OCI-LY3 (cell line): ENCODE results near the gene ZNF593OS.

Experiments used
- H2AFZ ChIP-seq: fragments of 200-600, 300-600 bp; shearing (Covaris generic); 2 replicates; pipeline ENCODE4 v1.6.0; 2014; ENCODE audit warnings: antibody characterized with exemption, low read depth, low read length
- H3K27ac ChIP-seq: fragments of 200-600, 300-600 bp; sonication (generic); 2 replicates; pipeline ENCODE4 v1.5.1; 2014; ENCODE audit warnings: mild to moderate bottlenecking, low read length, moderate library complexity, mixed read lengths
- H3K27me3 ChIP-seq: fragments of 200-600, 300-600 bp; sonication (generic); 2 replicates; pipeline ENCODE4 v1.6.1; 2014; ENCODE audit warnings: low read depth, low read length, mixed read lengths
- H3K36me3 ChIP-seq: fragments of 200-600, 300-600 bp; sonication (generic); replicated peaks from 2 replicates; pipeline ENCODE3; 2014; ENCODE audit warnings: low read depth, low read length, mixed read lengths
- H3K4me1 ChIP-seq: fragments of 300-600, 200-600 bp; sonication (generic); 2 replicates; pipeline ENCODE4 v1.6.1; 2014; ENCODE audit warnings: low read length, mixed read lengths
- H3K4me2 ChIP-seq: fragments of 200-600, 300-600 bp; sonication (generic); 2 replicates; pipeline ENCODE4 v1.6.1; 2014; ENCODE audit warnings: low read length, mixed read lengths
- H3K4me3 ChIP-seq: fragments of 300-600, 200-600 bp; sonication (generic); 2 replicates; pipeline ENCODE4 v1.5.1; 2014; ENCODE audit warnings: antibody characterized with exemption, mild to moderate bottlenecking, low read length, moderate library complexity
- H3K79me2 ChIP-seq: fragments of 300-600, 200-600 bp; shearing (Covaris generic); 2 replicates; pipeline ENCODE4 v1.6.1; 2014; ENCODE audit warnings: mild to moderate bottlenecking, low read length, mixed read lengths
- H3K9ac ChIP-seq: fragments of 300-600, 200-600 bp; shearing (Covaris generic); 2 replicates; pipeline ENCODE4 v1.6.0; 2014; ENCODE audit warnings: mild to moderate bottlenecking, low read length, moderate library complexity
- H3K9me3 ChIP-seq: fragments of 200-600, 300-600 bp; shearing (Covaris generic); 2 replicates; pipeline ENCODE4 v1.6.1; 2014; ENCODE audit warnings: low read length, mixed read lengths; ENCODE audit not compliant: insufficient read depth
- H4K20me1 ChIP-seq: fragments of 200-600, 300-600 bp; sonication (generic); 2 replicates; pipeline ENCODE4 v1.6.1; 2016; ENCODE audit warnings: low read length, mixed read lengths; ENCODE audit not compliant: insufficient read depth
- CTCF ChIP-seq: fragments of 200-600, 300-600 bp; sonication (generic); IDR thresholded peaks from 2 replicates; pipeline ENCODE4 v1.5.1; 2014; ENCODE audit warnings: antibody characterized with exemption, low read length, low read depth
- EZH2phosphoT487 ChIP-seq: fragments of 200-600 bp; shearing (Covaris generic); IDR thresholded peaks from 2 replicates; pipeline ENCODE4 v1.6.1; 2018; ENCODE audit warnings: antibody characterized with exemption, mixed run types, low read depth

Gene ZNF593OS

DNA sequence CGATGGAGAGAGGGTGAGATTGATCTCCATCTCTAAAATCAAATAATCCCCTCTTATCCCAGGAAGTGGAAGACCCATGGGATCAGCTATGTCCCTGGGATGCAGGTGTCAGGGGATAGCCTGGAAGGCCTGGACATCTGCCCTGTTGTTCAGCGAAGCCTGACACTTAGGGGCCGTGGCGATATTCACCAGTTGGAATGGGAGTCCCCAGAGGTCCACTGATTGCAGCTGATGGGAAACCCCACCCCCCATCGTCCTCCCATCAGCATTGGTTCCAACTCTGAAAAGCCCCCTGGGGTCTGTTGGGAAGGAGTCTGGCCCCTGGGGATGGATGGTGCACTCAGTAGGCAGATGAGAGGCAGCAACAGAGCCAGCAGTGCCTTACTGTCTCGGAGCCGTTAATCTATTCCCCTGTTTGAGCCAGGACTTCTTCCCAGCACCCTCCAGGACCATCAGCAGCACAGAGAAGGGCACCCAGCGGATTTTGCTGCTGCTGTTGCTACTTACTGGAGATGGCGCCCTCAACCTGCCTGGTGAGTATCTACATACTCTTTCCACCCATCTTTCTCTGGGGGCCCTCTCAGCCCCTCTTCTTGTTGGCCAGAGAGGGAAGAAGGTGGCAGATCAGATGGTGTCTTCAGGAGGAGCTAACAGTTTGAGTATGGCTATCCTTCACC lies 32.1 kb upstream of the ZNF593OS start:
- TF ChIP-seq CTCF (no peak), EZH2phosphoT487 (no peak)

DNA sequence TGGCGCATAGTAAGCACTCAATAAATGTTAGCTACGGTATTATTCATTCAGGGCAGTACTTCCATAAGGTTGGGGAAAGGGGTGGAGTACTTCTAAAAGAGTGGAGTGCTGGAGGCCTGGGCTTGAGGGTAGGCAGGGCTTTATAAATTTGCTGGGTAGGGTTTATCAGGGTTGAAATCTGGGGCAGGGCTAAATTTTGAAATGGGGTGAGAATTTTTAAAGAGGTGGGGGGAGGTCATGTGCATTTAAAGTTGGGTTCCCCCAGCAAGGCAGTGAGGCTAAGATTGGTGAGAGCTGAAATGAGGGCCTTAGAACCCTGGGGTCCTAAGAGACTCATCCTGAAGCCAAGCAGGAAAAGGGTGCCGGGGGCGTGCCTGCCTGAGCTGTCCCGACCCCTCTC lies 28.8 kb upstream of the ZNF593OS start:
- TF ChIP-seq CTCF = no peak
- TF ChIP-seq EZH2phosphoT487 = no peak
- H3K9me3 ChIP-seq = no peaks in the 10 kb centered on the region
- H3K4me2 ChIP-seq = no peak overlapping the region
- no peaks in the 10 kb centered on the region for H3K4me1 ChIP-seq
- H3K27ac ChIP-seq = no peak overlapping the region
- H3K27me3 ChIP-seq = no peaks in the 10 kb centered on the region
- H3K36me3 ChIP-seq = no peaks in the 10 kb centered on the region
- no peaks in the 10 kb centered on the region for H4K20me1 ChIP-seq
- H2AFZ ChIP-seq = no peak overlapping the region
- no peak overlapping the region for H3K4me3 ChIP-seq
- H3K9ac ChIP-seq = no peak overlapping the region
- H3K79me2 ChIP-seq = no peaks in the 10 kb centered on the region

More for the DNA sequence above, 32.1 kb upstream of the ZNF593OS start:
- no peaks in the 10 kb centered on the region for H3K9me3 ChIP-seq
- H4K20me1 ChIP-seq = no peaks in the 10 kb centered on the region
- no peak overlapping the region for H3K9ac ChIP-seq
- no peak overlapping the region for H3K27ac ChIP-seq
- H3K36me3 ChIP-seq = no peaks in the 10 kb centered on the region
- H3K4me3 ChIP-seq = no peak overlapping the region
- no peaks in the 10 kb centered on the region for H3K27me3 ChIP-seq
- no peaks in the 10 kb centered on the region for H3K4me1 ChIP-seq
- no peak overlapping the region for H3K4me2 ChIP-seq
- no peaks in the 10 kb centered on the region for H3K79me2 ChIP-seq
- no peak overlapping the region for H2AFZ ChIP-seq

GRCh38 chr1:26197813-26198212 lies 26.2 kb upstream of the ZNF593OS start:
- TF ChIP-seq CTCF = no peak
- no peak for TF ChIP-seq EZH2phosphoT487
- H3K9ac ChIP-seq = no peak overlapping the region
- no peaks in the 10 kb centered on the region for H4K20me1 ChIP-seq
- H3K4me3 ChIP-seq = no peak overlapping the region
- H3K9me3 ChIP-seq = no peaks in the 10 kb centered on the region
- H3K36me3 ChIP-seq = no peaks in the 10 kb centered on the region
- H3K27me3 ChIP-seq = no peaks in the 10 kb centered on the region
- H3K4me1 ChIP-seq = no peaks in the 10 kb centered on the region
- no peak overlapping the region for H3K27ac ChIP-seq
- no peaks in the 10 kb centered on the region for H3K79me2 ChIP-seq
- no peak overlapping the region for H3K4me2 ChIP-seq
- no peak overlapping the region for H2AFZ ChIP-seq

- Histone ChIP-seq H2AFZ (no peak overlapping the region), H3K36me3 (no peaks in the 10 kb centered on the region), H3K4me3 (no peak overlapping the region), H3K4me2 (no peak overlapping the region), H3K79me2 (no peaks in the 10 kb centered on the region), H3K27ac (no peak overlapping the region), H3K9ac (no peak overlapping the region), H3K9me3 (no peaks in the 10 kb centered on the region), H4K20me1 (no peaks in the 10 kb centered on the region), H3K4me1 (no peaks in the 10 kb centered on the region), H3K27me3 (no peaks in the 10 kb centered on the region)
- TF ChIP-seq EZH2phosphoT487 (no peak), CTCF (no peak)
Measured at GRCh38 chr1:26197301-26197700, 25.7 kb upstream of the ZNF593OS start.
